C4-2B (cell line): ENCODE results near the gene BCL2L12.
A peak's percentile ranks its signal among the peaks of the same experiment; 100 is the strongest.
"Not testable (repeated sequence)": the region's sequence is repeated elsewhere in the genome, so short reads cannot be mapped to it uniquely, and the experiment has no call there.

ENCODE experiments used
- H3K27ac ChIP-seq: fragments of 450-650 bp; 2 replicates; pipeline ENCODE4 v1.5.1; 2017
- ZFX ChIP-seq: fragments of 450-650 bp; IDR thresholded peaks from 2 replicates; pipeline ENCODE4 v1.6.1; 2017
- TF ChIP-seq, protein P1 (sequence below): fragments of 450-650 bp; conservative IDR thresholded peaks from 2 replicates; pipeline ENCODE4 v1.5.1; 2017; ENCODE audit warnings: mild to moderate bottlenecking

BCL2L12 gene, protein sequence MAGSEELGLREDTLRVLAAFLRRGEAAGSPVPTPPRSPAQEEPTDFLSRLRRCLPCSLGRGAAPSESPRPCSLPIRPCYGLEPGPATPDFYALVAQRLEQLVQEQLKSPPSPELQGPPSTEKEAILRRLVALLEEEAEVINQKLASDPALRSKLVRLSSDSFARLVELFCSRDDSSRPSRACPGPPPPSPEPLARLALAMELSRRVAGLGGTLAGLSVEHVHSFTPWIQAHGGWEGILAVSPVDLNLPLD

DNA sequence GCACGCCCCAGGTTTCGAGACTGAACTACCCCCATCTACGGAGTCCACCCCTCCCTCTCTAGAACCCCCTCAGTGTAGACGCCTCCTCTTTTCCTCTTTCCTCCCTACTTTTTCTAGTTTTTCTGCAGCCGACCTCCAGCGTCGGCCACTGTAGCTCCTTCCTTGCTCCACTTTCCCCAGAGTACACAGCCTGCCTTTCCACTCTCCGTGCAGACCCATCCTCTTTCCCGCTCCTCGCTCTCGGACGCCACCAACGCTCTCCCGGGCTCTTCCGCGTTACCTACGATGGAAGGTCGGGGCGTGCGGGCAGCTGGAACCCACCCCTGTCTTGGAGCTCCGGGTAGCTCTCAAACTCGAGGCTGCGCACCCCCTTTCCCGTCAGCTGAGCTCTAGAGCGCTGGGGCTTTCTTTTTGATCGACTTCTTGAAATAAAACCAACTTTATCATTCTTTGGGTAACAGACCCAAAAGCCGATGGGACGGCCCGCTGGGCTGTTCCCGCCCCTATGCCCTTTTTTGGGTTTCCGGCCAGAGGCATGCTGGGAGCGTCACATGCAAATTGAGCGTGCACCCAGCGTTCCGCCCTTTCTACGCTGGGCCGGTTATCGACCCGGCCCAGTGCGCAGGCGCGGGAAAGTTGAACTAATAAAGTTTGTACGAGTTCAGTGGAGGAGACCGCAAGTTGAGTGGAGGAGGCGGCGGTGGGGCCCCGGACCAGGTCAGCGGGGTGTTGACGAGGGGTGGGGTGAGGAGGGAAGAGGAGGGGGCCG lies at the start of gene BCL2L12, which contains the start of gene IRF3:
BCL2L12 (plus strand) TSS at position 583 of the 769 bp plus-strand sequence. CDS start 760 bp downstream, outside the sequence.
IRF3 (minus strand) TSS at position 507 of the 769 bp plus-strand sequence. CDS start 1,019 bp downstream, outside the sequence.
- peak within 1 kb of the TSS; percentile 91 for H3K27ac ChIP-seq
- TF ChIP-seq ZFX, result no peak
- TF ChIP-seq, protein P1, sequence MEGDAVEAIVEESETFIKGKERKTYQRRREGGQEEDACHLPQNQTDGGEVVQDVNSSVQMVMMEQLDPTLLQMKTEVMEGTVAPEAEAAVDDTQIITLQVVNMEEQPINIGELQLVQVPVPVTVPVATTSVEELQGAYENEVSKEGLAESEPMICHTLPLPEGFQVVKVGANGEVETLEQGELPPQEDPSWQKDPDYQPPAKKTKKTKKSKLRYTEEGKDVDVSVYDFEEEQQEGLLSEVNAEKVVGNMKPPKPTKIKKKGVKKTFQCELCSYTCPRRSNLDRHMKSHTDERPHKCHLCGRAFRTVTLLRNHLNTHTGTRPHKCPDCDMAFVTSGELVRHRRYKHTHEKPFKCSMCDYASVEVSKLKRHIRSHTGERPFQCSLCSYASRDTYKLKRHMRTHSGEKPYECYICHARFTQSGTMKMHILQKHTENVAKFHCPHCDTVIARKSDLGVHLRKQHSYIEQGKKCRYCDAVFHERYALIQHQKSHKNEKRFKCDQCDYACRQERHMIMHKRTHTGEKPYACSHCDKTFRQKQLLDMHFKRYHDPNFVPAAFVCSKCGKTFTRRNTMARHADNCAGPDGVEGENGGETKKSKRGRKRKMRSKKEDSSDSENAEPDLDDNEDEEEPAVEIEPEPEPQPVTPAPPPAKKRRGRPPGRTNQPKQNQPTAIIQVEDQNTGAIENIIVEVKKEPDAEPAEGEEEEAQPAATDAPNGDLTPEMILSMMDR, result no peak

DNA sequence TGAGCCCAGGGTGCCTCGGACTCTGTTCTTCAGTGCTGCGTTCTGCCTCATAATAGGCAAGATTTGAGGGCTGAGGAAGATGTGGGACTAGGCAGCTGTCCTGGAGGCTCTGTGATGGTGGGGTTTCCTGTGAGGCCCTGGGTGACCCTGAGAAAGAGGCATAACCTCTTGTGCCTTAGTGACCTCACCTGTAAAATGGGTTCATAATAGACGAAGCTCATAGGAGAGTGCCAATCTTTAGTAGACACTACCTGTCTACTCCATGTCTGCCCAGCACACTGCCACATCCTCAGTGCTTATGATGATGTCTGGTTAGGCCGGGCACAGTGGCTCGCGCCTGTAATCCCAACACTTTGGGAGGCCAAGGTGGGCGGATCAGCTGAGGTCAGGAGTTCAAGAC lies 49.2 kb upstream of the BCL2L12 start:
- H3K27ac ChIP-seq, result no peak overlapping the region
- no peak for TF ChIP-seq ZFX
- TF ChIP-seq, protein P1, result no peak

DNA sequence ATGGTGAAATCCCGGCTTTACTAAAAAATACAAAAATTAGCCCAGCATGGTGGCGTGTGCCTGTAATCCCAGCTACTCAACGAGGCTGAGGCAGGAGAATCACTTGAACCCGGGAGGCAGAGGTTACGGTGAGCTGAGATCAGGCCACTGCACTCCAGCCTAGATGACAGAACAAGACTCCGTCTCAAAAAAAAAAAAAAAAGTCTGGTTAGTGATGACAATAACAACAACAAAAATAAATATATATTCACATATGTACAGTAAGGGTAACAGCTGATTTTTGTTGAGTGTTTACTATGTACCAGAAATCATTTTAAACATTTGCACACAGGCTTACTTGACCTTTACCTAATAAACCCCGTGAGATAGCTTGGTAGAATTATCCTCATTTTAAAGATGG lies 48.8 kb upstream of the BCL2L12 start:
- TF ChIP-seq, protein P1, result no peak
- no peak for TF ChIP-seq ZFX
- H3K27ac ChIP-seq, result no peak overlapping the region

DNA sequence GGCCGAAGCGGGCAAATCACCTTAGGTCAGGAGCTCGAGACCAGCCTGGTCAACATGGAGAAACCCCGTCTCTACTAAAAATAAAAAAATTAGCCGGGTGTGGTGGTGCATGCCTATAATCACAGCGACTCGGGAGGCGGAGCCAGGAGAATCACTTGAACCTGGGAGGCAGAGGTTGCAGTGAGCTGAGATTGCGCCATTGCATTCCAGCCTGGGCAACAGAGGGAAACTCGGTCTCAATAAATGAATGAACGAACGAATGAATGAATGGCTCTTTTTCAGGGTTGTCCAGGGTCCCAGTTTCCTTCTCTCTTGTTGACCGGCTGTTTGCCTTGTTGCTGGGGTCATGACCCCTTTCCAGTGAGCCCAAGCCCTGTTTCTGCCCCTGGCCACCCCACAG lies 47.9 kb upstream of the BCL2L12 start:
- H3K27ac ChIP-seq, result not testable (repeated sequence)

DNA sequence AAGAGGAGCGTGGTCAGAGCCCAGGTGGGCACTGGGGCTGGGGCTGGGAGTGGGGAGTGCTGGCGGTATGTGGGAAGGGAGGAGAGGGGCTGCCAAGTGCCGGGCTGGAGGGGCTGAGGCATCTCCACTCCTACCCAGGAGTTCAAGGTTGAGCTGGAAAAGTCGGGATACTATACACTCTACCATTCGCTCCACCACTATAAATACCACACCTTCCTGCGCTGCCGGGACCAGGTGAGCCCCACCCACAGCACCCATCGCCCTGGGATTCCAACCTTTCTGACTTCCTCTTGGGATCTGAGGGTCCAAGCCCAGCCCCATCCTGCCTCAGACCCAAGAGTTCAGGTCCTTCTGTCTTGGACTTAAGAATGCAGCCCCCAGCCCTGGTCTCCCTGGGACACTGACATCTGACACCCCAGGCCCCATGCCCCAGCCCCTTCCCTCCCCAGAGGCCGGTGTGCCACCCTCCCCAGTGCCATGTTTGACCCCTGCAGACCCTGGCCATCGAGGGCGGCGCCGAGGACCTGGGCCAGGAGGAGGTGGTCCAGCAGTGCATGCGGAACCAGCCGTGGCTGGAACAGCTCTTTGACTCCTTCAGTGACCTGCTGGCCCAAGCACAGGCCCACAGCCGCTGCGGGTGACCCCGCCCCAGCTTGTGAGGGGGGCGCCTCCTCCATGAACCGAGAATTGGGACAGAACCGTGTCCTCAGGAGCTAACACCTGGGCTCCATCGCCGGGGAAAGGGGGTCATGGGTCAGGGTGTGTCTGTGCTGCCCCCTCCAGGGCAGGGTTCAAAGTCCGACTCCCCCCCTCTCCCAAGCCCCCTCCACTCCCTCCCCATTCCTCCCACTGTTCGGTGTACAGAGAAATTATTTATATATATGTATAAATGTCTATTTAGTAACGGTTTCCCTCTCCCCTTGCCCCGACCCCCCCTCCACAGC lies 40.5 kb upstream of the BCL2L12 start:
- TF ChIP-seq, protein P1, result no peak
- no peak for TF ChIP-seq ZFX
- H3K27ac ChIP-seq, result no peak overlapping the region

DNA sequence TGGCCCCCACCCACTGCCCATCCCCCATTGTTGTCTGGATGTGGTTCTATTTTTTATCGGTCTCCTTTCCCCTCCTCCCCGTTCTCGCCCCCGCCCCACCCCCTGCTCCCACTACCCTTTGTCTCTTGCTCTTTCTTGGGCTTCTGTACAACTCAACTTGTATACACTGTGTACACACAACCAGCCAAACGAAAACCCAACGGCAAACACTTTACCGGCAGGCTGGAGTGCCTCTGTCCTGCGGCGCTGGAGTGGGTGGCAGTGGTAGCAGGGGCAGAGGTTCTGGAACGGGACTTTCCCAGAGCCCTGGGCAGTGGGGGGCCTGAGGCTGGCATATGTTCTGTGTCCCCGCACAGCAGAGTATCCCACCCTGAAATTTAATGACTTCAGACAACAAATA lies 39.5 kb upstream of the BCL2L12 start:
- TF ChIP-seq, protein P1, result no peak
- no peak for TF ChIP-seq ZFX
- no peak overlapping the region for H3K27ac ChIP-seq

DNA sequence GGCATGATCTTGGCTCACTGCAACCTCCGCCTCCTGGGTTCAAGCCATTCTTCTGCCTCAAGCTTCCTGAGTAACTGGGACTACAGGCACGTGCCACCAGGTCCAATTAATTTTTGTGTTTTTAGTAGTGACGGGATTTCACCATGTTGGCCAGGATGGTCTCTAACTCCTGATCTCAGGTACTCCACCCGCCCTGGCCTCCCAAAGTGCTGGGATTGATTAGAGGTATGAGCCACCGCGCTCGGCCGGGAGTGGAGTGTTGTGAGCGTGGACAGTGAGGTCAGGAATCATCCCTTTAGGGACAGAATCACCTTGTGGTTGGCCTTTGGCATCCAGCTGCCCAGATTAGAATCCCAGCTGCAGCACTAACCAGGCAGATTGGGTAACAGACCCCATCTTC lies 36.1 kb upstream of the BCL2L12 start:
- TF ChIP-seq ZFX, result no peak
- TF ChIP-seq, protein P1, result no peak
- peak overlapping the region; percentile 85 for H3K27ac ChIP-seq
